T-helper 1 cell (primary cell): ENCODE measurements around the gene SLC9A7.

Experiments used
- DNase-seq, 5 donors: peaks; one replicate each; pipeline ENCODE4 v3.0.0-alpha.2; 2012 to 2020

The SLC9A7 gene

GRCh38 chrX:46571423-46572339, 187.2 kb downstream of the SLC9A7 start:
- no peak for DNase-seq

- no peak for DNase-seq
Measured at GRCh38 chrX:46569621-46570020, 189.3 kb downstream of the SLC9A7 start.

- no peak for DNase-seq
Measured at GRCh38 chrX:46567388-46567787, 191.5 kb downstream of the SLC9A7 start.

- DNase-seq: peak in 1 of 5 donors; percentile 46
Measured at GRCh38 chrX:46561824-46562657, 196.9 kb downstream of the SLC9A7 start.

- no peak for DNase-seq
Measured at GRCh38 chrX:46559062-46559461, 199.9 kb downstream of the SLC9A7 start.

- no peak for DNase-seq
Measured at GRCh38 chrX:46554942-46555341, 204.0 kb downstream of the SLC9A7 start.

- DNase-seq: no peak
Measured at GRCh38 chrX:46553935-46554334, 205.0 kb downstream of the SLC9A7 start.

GRCh38 chrX:46551494-46552128, 207.3 kb downstream of the SLC9A7 start:
- DNase-seq: no peak

GRCh38 chrX:46549914-46550313, 209.0 kb downstream of the SLC9A7 start:
- no peak for DNase-seq
